ENCODE measurements around the gene IFNA8.
"Not testable (repeated sequence)": the region's sequence is repeated elsewhere in the genome, so short reads cannot be mapped to it uniquely, and the experiment has no call there.

Gene IFNA8

DNA sequence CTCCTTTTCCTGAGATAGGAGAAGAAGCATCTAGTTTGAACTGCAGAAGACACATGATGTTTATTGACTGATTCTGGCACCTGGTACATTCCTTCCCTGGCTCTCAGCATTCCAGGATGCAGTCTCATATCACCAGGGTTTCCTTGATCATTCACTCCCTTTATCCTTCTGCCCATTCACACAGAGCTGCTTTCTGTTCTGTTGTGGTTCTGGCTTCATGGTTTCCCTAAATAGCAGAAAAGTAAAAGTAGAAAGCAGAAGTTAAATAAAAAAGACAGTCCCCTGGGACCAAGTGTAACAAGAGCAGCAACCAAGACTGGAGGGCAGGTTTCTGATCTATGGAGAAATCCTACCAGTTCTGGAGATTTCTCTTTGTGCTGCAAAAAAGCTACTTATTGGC, 3.2 kb downstream of the IFNA8 start:
- Mint-ChIP-seq H3K27ac (no peak overlapping the region), H3K9me3 (no peaks in the 10 kb centered on the region), H3K4me3 (no peak overlapping the region), H3K27me3 (peaks cover 30% of the 10 kb centered on the region), H3K4me1 (peaks cover 6% of the 10 kb centered on the region)
- DNase-seq (no peak), ATAC-seq (no peak)

DNA sequence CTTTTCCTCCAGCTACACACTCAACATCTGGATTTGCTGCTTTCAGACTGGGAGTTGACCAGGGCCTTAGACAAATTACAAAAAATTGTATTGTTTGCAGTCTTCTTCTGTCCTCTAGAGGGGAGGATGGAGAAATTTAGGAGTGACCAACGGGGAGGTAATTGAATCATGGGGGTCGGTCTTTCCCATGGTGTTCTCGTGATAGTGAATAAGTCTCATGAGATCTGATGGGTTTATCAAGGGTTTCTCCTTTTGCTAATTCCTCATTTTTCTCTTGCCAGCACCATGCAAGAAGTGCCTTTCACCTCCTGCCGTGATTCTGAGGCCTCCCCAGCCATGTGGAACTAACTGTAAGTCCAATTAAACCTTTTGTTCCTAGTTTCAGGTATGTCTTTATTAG, 4.2 kb downstream of the IFNA8 start:
- no peak overlapping the region for H3K4me3 Mint-ChIP-seq
- H3K27me3 Mint-ChIP-seq, result peaks cover 23% of the 10 kb centered on the region
- DNase-seq (no peak), ATAC-seq (no peak)
- peaks cover 6% of the 10 kb centered on the region for H3K4me1 Mint-ChIP-seq
- H3K27ac Mint-ChIP-seq, result no peak overlapping the region
- no peaks in the 10 kb centered on the region for H3K9me3 Mint-ChIP-seq

DNA sequence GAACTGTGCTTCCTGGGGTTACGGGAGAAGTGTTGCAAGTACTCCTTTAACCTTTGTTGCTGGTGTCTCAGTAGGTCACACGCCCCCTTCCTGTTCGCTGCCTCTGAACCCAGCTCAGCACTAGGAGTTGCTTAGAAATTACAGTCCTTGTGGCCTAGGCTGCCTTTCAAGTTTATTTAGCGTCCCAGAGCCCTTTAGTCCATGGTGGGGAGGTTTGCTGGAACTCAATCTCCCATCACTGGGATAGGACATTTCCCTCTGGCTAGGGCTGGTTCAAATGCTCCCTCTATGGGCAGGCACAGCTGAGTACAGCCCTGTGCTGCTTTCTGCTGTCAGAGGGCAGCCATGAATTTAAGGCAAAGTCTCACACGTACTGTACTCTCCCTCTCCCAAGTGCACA, 4.7 kb downstream of the IFNA8 start:
- DNase-seq (no peak), ATAC-seq (peak; percentile 82)
- Mint-ChIP-seq H3K4me3 (no peak overlapping the region), H3K27me3 (peaks cover 23% of the 10 kb centered on the region), H3K9me3 (no peaks in the 10 kb centered on the region), H3K4me1 (peaks cover 6% of the 10 kb centered on the region), H3K27ac (no peak overlapping the region)

DNA sequence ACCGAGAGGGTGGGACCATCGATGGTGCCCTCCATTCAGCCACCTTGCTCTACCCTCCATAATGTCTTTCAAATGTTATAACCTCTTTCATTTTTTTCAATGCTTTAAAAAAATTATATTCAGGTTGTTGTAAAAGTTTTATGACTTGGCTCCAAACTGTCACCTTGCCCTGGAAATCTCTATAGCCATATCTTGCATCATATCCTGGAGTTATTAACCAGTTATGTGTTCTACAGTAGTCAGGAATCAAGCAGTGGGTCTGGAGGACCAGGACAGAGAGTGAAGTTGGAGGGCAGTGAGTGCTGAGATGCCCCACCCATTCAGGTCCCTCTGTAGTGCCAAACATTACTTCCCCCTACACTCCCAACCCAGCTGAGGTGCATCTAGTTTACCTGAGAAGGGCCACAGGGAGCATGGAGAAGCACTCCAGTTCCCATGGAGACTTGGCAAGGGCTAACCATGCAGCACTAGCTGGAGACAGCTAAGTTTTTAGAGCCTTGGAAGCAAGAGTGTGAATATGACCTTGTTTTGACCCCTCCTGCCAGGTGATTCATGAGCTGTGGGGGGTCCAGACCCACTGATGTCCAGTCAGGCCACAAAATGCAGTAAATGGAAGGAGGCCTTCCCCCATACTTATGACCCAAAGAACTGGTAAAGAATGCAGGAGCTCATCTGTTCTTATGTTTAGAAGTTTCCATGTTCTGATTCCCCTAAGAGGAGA, 5.5 kb downstream of the IFNA8 start:
- H3K4me3 Mint-ChIP-seq, result no peak overlapping the region

DNA sequence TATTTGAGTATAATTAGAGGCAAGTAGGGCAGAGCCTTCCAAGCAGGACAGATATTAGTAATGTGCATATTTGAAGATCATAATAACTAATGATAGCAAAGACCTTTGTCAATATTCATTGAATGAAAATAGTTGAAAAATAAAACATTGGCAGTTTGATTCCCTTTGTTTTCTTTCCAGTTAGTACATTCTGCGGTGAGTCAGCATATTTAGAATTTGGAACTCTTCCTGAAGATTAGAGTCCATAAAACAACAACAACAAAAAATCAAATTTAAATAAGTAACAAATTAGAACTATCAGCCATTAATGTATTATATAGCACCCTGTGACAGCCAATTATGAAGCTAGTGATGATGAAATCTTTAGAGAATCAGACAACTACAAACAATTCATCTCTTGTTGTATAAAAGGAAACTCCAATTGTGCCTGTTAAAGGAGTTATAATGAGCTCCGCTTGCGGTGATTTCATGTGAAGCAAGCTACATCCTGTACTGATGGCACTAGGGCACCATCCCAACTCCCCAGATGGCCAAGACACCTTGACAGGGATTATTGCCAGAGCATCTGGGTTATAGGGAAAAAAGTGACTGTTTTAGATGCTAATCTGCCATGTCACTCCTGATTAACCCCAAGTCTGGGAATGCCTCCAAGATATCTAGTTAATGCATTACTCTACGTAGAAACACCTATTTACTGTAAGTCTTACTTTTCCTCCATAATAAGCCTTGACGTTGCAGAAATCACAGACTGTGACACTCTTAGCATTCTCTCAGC, 6.8 kb downstream of the IFNA8 start:
- H3K9me3 Mint-ChIP-seq, result no peaks in the 10 kb centered on the region
- DNase-seq, result no peak
- no peak overlapping the region for H3K4me3 Mint-ChIP-seq
- ATAC-seq, result no peak
- H3K27ac Mint-ChIP-seq, result no peak overlapping the region
- peaks cover 18% of the 10 kb centered on the region for H3K27me3 Mint-ChIP-seq
- peaks cover 6% of the 10 kb centered on the region for H3K4me1 Mint-ChIP-seq

More for the DNA sequence above, 5.5 kb downstream of the IFNA8 start:
- peak overlapping the region in 1 of 2 donors; percentile 15 for H3K27ac Mint-ChIP-seq
- H3K4me1 Mint-ChIP-seq, result peaks cover 6% of the 10 kb centered on the region
- H3K9me3 Mint-ChIP-seq, result no peaks in the 10 kb centered on the region
- peaks cover 23% of the 10 kb centered on the region for H3K27me3 Mint-ChIP-seq
- DNase-seq (no peak), ATAC-seq (no peak)

DNA sequence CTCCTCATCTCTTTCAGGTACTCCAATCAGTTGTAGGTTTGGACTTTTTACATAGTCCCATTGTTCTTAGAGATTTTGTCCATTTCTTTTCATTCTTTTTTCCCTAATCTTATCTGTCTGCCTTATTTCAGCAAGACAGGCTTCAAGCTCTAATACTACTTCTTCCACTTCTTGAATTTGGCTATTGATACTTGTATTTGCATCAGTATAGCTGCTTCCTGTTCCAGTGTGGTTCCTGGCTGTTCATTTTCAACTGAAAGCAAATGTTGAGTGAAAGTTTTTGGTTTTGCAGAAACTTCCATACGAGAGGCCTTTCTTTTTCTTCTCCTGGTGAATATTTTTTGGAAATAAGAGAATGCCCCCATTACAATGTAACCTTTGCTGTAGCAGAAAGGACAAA, 19.3 kb downstream of the IFNA8 start:
- H3K27me3 Mint-ChIP-seq, result peaks cover 55% of the 10 kb centered on the region
- H3K9me3 Mint-ChIP-seq, result no peaks in the 10 kb centered on the region
- DNase-seq (no peak), ATAC-seq (no peak)
- no peak overlapping the region for H3K4me3 Mint-ChIP-seq
- no peak overlapping the region for H3K27ac Mint-ChIP-seq
- H3K4me1 Mint-ChIP-seq, result no peaks in the 10 kb centered on the region

DNA sequence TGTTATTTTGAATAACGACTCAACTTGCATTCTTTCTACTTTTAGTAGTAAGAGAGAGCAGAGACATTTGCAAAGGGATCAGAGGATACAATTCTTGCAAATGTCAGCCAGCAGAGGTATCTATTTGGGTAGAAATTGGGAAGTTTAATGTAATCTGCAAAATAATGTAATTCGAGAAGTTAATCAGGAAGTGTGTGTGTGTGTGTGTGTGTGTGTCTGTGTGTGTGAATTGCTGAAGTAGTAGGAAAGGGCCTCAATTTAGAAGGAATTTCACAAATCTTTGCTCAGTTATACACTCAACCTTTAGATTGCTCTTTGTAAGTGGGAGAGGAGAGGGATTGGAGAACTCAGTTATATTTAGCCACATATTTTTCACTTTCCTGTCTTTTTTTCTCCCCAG, 20.3 kb downstream of the IFNA8 start:
- no peak for DNase-seq
- Mint-ChIP-seq H3K27ac (no peak overlapping the region), H3K9me3 (no peaks in the 10 kb centered on the region), H3K4me3 (no peak overlapping the region), H3K4me1 (no peaks in the 10 kb centered on the region), H3K27me3 (peaks cover 63% of the 10 kb centered on the region)
- ATAC-seq, result no peak

DNA sequence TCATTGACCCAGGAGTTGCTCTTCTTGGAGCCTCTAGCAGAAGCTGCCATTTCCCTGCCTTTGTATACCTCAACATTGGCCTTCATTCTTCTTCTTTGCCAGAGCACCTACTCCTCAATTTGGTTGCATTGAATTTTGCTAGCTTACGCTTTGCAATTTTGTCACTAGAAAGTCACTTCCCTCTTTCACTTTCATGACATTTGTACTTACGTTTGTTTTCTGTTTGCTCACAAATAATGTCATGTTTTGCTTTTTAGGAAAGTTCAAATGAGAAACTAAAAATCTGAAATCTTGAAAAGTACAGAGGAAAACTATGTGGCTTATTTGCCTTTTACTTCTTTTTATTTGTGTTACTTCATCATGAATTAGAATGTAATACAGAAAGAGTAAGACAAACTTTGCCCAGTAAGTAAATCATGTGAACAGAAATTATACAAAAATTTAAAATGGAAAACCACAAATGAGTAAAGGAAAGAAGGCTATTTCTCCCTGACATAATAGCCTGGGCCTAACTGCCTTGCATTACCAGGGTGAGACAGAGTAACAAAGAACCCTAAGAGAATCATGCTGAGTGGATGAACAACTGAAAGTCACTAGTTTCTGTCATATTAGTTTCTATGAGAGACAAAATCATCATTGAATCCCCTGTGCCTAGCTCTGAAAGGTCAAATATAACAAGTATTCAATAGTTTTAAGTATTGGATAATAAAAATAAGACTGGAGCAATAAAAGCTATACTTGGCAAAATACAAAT, 23.9 kb downstream of the IFNA8 start:
- Mint-ChIP-seq H3K27me3 (peaks cover 32% of the 10 kb centered on the region), H3K27ac (no peak overlapping the region), H3K9me3 (no peaks in the 10 kb centered on the region), H3K4me1 (no peaks in the 10 kb centered on the region), H3K4me3 (no peak overlapping the region)
- ATAC-seq (no peak), DNase-seq (no peak)

DNA sequence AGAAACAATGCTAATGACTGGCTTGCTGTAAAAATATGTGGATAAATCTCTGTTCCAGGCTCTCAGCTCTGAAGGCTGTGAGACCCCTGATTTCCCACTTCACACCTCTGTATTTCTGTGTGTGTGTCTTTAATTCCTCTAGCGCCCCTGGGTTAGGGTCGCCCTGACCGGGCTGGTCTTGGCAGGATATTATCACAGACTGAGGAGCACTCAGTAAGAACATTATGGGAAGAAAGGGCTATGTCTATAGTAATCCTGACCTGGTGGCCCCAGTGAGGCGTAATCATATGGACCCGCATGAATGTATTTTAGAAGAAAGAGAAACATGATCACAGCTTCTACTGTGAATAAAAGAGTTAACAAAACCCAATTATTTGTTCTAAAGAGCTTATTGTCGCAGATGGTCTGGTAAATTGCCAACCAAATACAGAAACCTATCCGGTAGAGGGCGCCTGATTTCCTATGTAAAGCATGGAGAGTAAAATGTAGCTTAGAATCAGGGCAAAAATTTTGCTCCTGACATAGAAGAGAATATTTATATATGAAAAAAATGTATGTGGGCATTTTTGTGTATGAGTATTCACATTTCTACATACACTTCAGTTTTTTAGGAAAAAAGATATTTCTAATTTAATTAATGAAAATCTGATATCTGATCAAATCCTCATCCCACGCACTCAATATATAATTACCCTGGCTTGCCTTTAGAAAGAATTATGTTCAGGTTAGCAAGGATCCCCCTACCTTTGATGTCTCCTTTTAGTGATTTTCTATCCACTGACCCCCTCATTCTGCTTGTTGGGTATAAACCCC, 25.5 kb downstream of the IFNA8 start:
- H3K27me3 Mint-ChIP-seq, result peaks cover 25% of the 10 kb centered on the region

DNA sequence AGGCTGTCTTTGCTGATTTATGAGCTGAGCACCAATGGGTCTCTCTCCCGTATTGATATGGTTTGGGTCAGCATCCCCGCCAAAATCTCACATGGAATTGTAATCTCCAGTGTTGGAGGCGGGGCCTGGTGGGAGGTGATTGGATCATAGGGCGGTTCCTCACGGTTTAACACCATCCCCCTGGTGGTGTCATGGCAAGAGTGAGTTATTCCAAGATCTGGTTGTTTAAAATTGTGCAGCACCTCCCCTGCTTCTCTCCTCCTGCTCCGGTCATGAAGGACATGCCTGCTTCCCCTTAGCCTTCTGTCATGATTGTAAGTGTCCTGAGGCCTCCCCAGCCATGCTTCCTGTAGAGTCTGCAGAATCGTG, 26.1 kb downstream of the IFNA8 start:
- H3K4me3 Mint-ChIP-seq, result not testable (repeated sequence)

More for the DNA sequence above, 25.5 kb downstream of the IFNA8 start:
- no peaks in the 10 kb centered on the region for H3K4me1 Mint-ChIP-seq
- no peak for DNase-seq
- ATAC-seq, result no peak
- H3K27ac Mint-ChIP-seq, result no peak overlapping the region
- H3K9me3 Mint-ChIP-seq, result no peaks in the 10 kb centered on the region
- H3K4me3 Mint-ChIP-seq, result no peak overlapping the region

DNA sequence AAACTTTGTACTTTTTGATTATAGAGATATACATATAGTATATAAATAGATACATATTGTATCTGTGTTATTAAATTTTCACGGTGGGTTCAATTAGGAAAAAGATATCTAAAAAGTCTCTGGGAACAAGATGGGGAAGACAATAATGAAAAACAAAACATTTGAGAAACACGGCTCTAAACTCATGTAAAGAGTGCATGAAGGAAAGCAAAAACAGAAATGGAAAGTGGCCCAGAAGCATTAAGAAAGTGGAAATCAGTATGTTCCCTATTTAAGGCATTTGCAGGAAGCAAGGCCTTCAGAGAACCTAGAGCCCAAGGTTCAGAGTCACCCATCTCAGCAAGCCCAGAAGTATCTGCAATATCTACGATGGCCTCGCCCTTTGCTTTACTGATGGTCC, 31.2 kb downstream of the IFNA8 start, which contains the start of gene IFNA1:
Gene IFNA1, plus strand, starts transcription at position 301 of the 400 bp plus-strand sequence. Its CDS starts 69 bp downstream, at position 370.
- ATAC-seq (no peak), DNase-seq (no peak)
- H3K27me3 Mint-ChIP-seq, result no peaks in the 10 kb centered on the region
- H3K9me3 Mint-ChIP-seq, result no peaks in the 10 kb centered on the region
- no peak within 1 kb of the TSS for H3K27ac Mint-ChIP-seq
- peaks cover 11% of the 10 kb centered on the region for H3K4me1 Mint-ChIP-seq
- H3K4me3 Mint-ChIP-seq, result no peak within 1 kb of the TSS

More for the DNA sequence above, 26.1 kb downstream of the IFNA8 start:
- not testable (repeated sequence) for H3K27ac Mint-ChIP-seq, DNase-seq, ATAC-seq, H3K4me1 Mint-ChIP-seq, H3K9me3 Mint-ChIP-seq
- H3K27me3 Mint-ChIP-seq, result peaks cover 19% of the 10 kb centered on the region

DNA sequence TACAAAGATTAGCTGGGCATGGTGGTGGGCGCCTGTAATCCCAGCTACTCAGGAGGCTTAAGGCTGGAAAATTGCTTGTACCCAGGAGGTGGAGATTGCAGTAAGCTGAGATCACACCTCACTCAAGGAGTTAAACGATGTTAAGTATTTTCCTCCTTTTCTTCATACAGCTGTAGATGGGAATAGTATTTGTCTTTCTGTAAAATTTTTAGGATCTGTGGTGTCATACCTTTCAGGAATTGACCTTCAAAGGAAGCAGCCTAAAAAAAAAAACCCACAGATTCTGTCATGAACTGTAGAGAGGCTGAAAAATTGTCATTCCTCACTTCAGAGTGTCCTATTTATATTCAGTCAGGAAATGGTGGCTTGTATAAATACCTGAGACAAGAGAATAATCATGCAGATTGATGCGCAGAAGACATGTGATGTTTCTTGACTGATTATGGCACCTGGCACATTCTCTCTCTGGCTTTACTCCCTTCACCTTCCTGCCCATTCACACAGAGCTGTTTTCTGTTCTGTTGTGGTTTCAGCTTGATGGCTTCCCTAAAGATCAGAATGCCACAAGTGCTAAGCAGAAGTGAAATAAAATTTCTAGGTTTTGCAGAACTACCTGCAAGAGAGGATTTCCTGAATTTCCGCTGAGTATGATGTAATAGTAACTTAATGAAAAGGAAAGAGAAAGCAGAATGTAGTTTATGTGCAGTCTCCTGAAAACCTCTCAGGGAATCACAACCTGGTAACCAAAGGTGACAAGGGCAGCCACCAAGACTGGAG, 35.1 kb downstream of the IFNA8 start:
- DNase-seq (no peak), ATAC-seq (peak; percentile 88)
- H3K27me3 Mint-ChIP-seq, result no peaks in the 10 kb centered on the region
- peaks cover 11% of the 10 kb centered on the region for H3K4me1 Mint-ChIP-seq
- peak overlapping the region; percentile 12 to 42 for H3K4me3 Mint-ChIP-seq
- H3K27ac Mint-ChIP-seq, result peak overlapping the region; percentile 63 to 72
- H3K9me3 Mint-ChIP-seq, result no peaks in the 10 kb centered on the region

DNA sequence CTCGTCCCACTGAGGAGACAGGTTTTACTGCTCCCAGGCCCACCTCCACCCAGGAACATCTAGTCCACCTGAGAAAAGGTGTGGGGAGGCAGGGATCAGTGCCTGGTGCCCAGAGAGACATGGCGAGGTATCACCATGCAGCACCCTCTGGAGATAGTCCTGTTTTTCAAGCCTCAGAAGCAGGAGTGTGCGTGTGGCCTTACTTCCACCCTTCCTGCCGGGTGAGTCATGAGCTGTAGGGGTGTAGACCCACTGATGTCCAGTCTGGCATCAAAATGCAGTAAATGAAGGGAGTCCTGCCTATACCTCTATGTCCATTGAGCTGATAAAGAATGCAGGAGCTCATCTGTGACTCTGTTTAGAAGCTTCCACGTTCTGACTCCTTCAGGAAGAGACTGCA, 40.4 kb downstream of the IFNA8 start:
- not testable (repeated sequence) for H3K4me3 Mint-ChIP-seq, H3K4me1 Mint-ChIP-seq, DNase-seq, ATAC-seq, H3K27ac Mint-ChIP-seq, H3K27me3 Mint-ChIP-seq, H3K9me3 Mint-ChIP-seq

DNA sequence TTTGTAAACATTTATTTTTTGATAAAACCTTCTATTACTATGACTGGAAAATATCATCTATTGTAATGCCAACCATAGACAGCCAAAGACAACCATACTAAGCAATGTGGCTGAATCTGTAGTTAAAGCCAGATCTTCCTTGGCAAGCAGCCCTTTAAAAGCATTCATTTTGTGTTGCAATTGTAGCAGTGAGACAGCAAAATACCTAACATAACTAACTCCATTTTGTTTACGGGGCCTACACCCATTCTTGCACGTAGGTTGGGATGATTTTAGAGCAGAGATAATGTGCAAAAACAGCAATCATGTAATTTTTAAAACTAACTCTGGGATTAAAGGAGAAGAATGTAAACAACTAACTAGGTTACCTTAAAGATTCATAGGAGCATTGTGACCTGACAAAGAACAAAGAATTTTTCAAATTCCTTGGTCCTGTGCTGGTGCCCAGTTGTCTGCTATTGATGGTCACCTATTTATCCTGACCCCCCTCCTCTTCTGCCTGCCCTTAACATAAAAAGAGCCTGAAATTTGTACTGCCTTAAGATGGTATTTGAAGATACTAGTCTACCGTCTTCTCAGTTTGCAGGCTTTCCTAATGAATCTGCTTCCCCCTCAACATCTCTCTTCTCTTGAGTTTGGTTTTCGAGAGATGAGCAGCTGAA, 41.9 kb downstream of the IFNA8 start:
- no peaks in the 10 kb centered on the region for H3K9me3 Mint-ChIP-seq
- no peaks in the 10 kb centered on the region for H3K4me1 Mint-ChIP-seq
- H3K4me3 Mint-ChIP-seq, result no peak overlapping the region
- no peak for DNase-seq
- no peaks in the 10 kb centered on the region for H3K27me3 Mint-ChIP-seq
- H3K27ac Mint-ChIP-seq, result no peak overlapping the region
- no peak for ATAC-seq
